ENCODE measurements around the gene ERC2. TPM values are rescaled to one million over a fixed set of nuclear protein-coding genes. Genes with fewer than 3 reads are reported as not detected.

ERC2 gene
- total and polyA plus RNA-seq, 2 donors (not counting 3 experiments of a cell fraction or from before 2014, with no cell fraction given), result 5.6 to 15.5 TPM

GRCh38 chr3:56055951-56056350, 412.3 kb downstream of the ERC2 start:
- intact Hi-C loops (cut with micrococcal nuclease), result no loop called here
- no peaks in the 10 kb centered on the region for H3K27me3 ChIP-seq (ENCODE audit: control insufficient read depth in 2 of 2, insufficient read depth in 2 of 2, low read length in 2 of 2)
- BruUV-seq (replicated peaks), result no TSS peak

More at GRCh38 chr3:56055951-56056350, 412.3 kb downstream of the ERC2 start:
- Histone ChIP-seq H3K9me3 (replicated peaks; ENCODE audit: control insufficient read depth, insufficient read depth, low read length) (no peaks in the 10 kb centered on the region), H2AFZ (ENCODE audit: low read depth, low read length) (no peak overlapping the region), H3K4me1 (ENCODE audit: control insufficient read depth, extremely low read depth, insufficient read depth, low read length) (no peaks in the 10 kb centered on the region), H3K36me3 (ENCODE audit: control insufficient read depth in 2 of 2, extremely low read depth in 1 of 2, insufficient read depth in 2 of 2, low read length in 2 of 2) (no peaks in the 10 kb centered on the region), H3K79me2 (ENCODE audit: control insufficient read depth, insufficient read depth, low read length) (no peaks in the 10 kb centered on the region), H3K9ac (replicated peaks; ENCODE audit: extremely low read depth, insufficient read depth, low read length) (no peak overlapping the region), H4K20me1 (replicated peaks; ENCODE audit: control insufficient read depth, extremely low read depth, insufficient read depth, low read length) (no peaks in the 10 kb centered on the region), H3K4me3 (replicated peaks in 1 of 3; ENCODE audit: insufficient read depth in 1 of 3, low read depth in 1 of 3, low read length in 3 of 3) (no peak overlapping the region), H3K4me2 (ENCODE audit: insufficient read depth, low read length) (no peak overlapping the region), H3K9me1 (replicated peaks; ENCODE audit: control insufficient read depth, extremely low read depth, insufficient read depth, low read length) (no peaks in the 10 kb centered on the region), H3K27ac (ENCODE audit: insufficient read depth, low read depth, low read length) (no peak overlapping the region)
- FAIRE-seq (no peak), DNase-seq (ENCODE audit: low read depth, low spot score) (no peak)
- CTCF ChIA-PET, result interaction anchor here (1.1 to 1.3 kb wide), 2 partner anchors 9 to 13 kb away, joined by 3 to 4 read pairs; no protein-coding TSS in a partner anchor
- dilution Hi-C loops (cut with MboI; ENCODE audit: extremely low pct_ligation_motif_present, low sequenced_read_pairs), result no loop called here
- POLR2A ChIA-PET, result no interaction called here
- no peak for TF ChIP-seq JUN (IDR thresholded peaks at IDR 0.05; ENCODE audit: borderline replicate concordance, insufficient read depth, insufficient read length, low read depth)
- no peak for TF ChIP-seq MAX (IDR thresholded peaks at IDR 0.05; ENCODE audit: insufficient read depth, insufficient read length)
- no peak for TF ChIP-seq EZH2 (IDR thresholded peaks at IDR 0.05; ENCODE audit: borderline replicate concordance, low read depth, low read length, severe bottlenecking)
- no peak for TF ChIP-seq CTCF (IDR thresholded peaks at IDR 0.05; ENCODE audit: extremely low read depth in 1 of 2, insufficient read depth in 1 of 2, low read depth in 1 of 2, low read length in 2 of 2)
- TF ChIP-seq MYC (IDR thresholded peaks at IDR 0.05; ENCODE audit: low read depth, low read length), result no peak
- no peak for TF ChIP-seq GATA2 (IDR thresholded peaks at IDR 0.05; ENCODE audit: insufficient read depth, insufficient read length, low read depth, low read length)
- no peak for TF ChIP-seq POLR2AphosphoS5 (IDR thresholded peaks at IDR 0.05; ENCODE audit: insufficient read depth, low read depth, low read length)
- no peak for TF ChIP-seq POLR2A (IDR thresholded peaks at IDR 0.05; ENCODE audit: low read depth, low read length)
- no peak for TF ChIP-seq FOS (IDR thresholded peaks at IDR 0.05; ENCODE audit: borderline replicate concordance, insufficient read depth, low read length)
